SHP77 (cell line): Measurements from ENCODE around the gene MIEF2.

Source experiments
- DNase-seq, 2 experiments: peaks; one replicate each; lab custom pipeline; 2025; lab: John Stamatoyannopoulos, UW

Gene MIEF2

GRCh38 chr17:18256776-18257175 is 3.7 kb upstream of the MIEF2 start:
- no peak for DNase-seq

GRCh38 chr17:18257268-18257981 is 3.0 kb upstream of the MIEF2 start:
- DNase-seq = no peak

DNA sequence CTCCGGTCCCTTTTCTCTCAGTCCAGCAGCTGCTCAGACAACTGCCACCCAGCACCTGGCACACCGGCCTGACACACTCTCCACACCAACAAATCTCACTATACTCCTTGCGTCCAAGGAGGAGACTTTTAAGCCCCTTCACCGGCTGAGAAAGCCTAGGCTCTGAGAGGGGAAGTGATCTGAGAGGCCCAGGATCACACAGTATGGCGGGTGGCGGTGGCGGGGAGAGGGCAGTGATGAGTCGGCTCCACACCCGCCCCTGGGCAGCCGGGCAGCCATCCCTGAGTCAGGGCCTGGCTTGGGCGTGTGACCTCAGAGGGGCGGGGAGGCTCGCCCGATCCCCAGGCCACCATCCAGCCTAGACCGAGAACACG is 2.5 kb upstream of the MIEF2 start:
- peak; percentile 69 to 75 for DNase-seq

DNA sequence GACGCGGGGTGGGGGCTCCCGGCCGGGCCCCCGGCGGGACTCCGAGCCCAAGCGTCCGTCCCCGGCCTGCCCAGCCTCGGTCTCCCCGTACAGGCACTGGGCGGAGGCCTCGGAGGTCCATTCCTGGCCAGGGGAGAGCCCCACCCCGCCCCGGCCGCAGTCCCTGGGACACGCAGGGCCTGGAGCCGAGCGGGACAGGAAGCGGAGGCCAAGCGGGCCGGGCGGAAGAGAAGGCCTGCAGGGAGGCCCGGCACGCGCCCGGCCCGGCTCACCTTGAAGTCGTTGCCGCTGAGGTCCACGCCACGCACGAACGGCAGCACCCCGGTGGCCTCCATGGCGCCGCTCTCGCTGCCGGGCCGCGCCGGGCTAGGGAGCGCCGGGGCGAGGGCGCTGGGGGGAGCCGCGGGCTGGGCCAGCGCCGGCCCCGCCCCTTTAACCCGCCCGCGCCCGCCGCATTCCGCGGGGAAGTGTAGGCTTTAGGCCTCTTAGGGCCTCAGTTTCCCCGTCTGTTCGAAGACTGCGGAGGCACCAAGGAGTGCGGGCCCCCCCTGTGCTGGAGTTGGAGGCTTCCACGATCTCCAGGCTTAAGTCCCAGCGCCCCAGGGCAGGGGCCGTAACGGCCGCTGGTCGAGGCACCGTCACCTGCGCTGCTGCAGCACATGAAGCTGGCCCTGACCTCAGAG is 2.0 kb upstream of the MIEF2 start, which contains the start of gene FLII:
FLII (minus strand) TSS at position 383 of the 683 bp plus-strand sequence; CDS start at position 335, 48 bp downstream.
- DNase-seq = peak; percentile 56 to 78

DNA sequence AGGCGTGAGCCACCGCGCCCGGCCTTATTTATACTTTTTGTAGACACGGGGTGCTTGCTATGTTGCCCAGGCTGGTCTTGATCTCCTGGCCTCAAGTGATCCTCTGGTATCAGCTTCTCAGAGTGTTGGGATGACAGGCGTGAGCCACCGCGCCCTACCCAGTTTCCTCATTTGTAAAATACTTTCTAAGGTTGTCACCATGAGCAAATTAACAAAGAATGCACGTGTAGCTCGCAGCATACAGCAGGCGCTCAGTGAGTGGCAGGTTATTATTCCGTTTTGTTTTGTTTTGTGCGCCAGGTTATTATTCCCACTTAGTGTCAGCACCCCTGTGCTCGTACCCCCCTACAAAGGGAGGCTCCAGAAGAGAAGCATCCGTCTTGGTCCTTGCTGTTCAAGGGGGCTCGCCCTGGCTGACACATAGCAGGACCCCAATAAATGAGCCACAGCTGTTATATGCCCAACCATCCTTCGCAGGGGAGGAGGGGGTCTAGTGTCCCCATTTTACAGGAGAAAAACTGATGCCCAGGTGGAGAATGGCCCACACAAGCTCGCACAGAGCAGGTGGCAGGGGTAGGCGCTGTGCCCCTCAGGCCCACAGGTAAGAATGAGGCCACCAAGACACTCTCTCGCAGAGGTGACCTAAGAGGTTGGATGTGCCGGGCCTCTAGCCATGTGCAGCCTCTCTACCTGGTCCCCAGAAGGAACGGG is 686 bp upstream of the MIEF2 start:
- DNase-seq = no peak

DNA sequence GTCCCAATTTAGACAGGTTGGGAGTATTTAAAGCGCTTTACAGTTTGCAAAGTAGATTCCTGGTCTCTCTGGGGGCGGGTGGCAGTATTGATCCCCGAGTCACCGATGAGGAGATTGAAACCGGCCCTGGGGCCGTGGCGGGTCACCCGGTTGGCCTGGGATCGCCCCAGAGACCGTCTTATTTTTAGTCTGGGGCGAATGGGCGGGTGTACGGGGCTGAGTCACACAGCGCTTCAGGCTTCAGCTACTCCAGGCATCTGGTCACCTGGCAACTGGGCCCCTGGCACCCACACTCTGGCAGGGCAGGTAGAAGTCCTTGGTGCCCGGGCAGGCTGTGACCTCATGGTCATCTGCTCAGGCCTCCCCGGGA is 669 bp downstream of the MIEF2 start:
- DNase-seq = peak; percentile 39 to 50

DNA sequence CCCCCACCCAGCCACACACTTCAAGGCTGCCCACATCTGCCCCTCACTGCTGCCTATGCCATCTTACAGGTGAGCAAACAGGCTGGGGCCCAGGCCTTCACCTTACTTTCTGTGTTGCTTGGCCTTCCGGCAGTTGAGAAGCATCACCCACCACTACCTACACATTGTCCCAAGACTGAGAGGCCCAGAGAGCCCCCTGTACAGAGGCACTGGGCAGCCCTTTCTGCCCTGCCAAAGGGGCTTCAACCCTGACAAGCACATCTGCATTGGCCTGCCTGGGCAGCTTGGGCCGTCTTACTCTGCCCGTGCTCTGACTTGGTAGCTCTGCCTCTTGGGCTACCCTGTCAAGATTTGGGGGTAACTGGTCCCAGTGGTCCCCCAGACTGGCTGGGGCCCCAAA is 1.2 kb downstream of the MIEF2 start:
- no peak for DNase-seq

DNA sequence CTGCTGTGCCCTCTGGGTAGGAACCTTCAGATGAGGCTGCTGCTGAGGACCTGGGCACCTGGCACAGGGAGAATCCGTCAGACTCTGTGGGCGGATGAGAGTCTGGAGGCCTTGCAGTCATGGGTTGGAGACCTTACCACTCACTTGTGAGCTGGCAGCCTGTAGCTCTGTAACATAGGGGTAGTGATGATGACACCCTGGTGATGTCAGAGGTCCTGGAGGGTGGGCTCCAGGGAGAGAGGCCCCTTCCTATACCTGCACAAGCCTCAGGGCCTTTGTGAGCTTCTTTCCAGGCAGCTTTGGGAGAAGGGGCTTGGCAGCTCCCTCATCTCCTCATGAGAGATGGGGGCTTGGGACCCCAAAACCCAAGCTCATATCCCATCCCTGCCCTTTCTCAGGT is 1.6 kb downstream of the MIEF2 start:
- DNase-seq = no peak

- DNase-seq = no peak
Measured at GRCh38 chr17:18262641-18263040, 2.2 kb downstream of the MIEF2 start.

DNA sequence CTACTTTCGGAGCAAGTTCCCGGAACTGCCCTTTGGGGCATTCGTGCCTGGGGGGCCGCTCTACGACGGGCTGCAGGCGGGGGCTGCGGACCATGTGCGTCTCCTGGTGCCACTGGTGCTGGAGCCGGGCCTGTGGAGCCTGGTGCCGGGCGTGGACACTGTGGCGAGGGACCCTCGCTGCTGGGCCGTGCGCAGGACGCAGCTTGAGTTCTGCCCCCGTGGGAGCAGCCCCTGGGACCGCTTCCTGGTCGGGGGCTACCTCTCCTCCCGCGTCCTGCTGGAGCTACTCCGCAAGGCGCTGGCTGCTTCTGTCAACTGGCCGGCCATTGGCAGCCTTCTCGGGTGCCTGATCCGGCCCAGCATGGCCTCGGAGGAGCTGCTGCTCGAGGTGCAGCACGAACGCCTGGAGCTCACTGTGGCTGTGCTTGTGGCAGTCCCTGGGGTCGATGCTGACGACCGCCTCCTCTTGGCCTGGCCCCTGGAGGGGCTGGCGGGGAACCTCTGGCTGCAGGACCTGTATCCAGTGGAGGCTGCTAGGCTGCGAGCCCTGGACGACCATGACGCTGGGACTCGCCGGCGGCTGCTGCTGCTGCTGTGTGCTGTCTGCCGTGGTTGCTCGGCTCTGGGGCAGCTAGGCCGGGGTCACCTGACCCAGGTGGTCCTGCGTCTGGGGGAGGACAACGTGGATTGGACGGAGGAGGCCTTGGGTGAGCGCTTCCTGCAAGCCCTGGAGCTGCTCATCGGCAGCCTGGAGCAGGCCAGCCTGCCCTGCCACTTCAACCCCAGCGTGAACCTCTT is 3.6 kb downstream of the MIEF2 start:
- DNase-seq = no peak

- DNase-seq = no peak
Measured at GRCh38 chr17:18267366-18267765, 6.9 kb downstream of the MIEF2 start.

- DNase-seq = no peak
Measured at GRCh38 chr17:18267927-18268711, 7.7 kb downstream of the MIEF2 start.

GRCh38 chr17:18270046-18270931 is 9.8 kb downstream of the MIEF2 start:
- no peak for DNase-seq

GRCh38 chr17:18277076-18277475 is 16.6 kb downstream of the MIEF2 start:
- no peak for DNase-seq

- no peak for DNase-seq
Measured at GRCh38 chr17:18278867-18279266, 18.4 kb downstream of the MIEF2 start.

DNA sequence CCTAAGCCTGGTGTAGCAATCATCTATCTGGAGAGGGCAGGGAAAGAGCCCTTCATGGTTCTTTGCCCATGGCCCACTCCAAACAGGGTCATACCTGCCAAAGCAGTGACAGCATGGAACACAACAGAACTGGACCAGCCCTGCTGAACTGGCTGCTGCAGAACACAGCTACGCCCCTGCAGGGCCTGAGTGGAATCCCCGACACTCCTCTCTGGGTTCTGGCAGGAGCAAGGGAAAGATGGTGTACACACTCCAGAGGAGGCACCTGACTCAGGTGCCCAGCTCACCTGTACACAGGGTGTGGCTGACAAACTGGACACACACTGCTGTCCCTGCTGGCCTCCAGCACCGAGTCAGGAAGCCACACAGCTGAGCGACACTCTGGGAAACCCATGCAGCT is 19.8 kb downstream of the MIEF2 start:
- DNase-seq = no peak

- peak; percentile 33 to 35 for DNase-seq
Measured at GRCh38 chr17:18280766-18281371, 20.4 kb downstream of the MIEF2 start.

GRCh38 chr17:18281788-18282187 is 21.3 kb downstream of the MIEF2 start:
- DNase-seq = no peak

- no peak for DNase-seq
Measured at GRCh38 chr17:18285296-18285695, 24.8 kb downstream of the MIEF2 start.
